Endometrium (tissue), 2 donors: ENCODE data around the gene EBI3.
"Not testable (repeated sequence)": the region's sequence is repeated elsewhere in the genome, so short reads cannot be mapped to it uniquely, and the experiment has no call there.

Source experiments
- FAIRE-seq: peaks from 2 replicates; lab custom pipeline; 2012; peaks lifted over from hg19 to GRCh38; lab: Jason Lieb, UNC
- donor health status: control.
- donor health status: control.

The EBI3 gene

DNA sequence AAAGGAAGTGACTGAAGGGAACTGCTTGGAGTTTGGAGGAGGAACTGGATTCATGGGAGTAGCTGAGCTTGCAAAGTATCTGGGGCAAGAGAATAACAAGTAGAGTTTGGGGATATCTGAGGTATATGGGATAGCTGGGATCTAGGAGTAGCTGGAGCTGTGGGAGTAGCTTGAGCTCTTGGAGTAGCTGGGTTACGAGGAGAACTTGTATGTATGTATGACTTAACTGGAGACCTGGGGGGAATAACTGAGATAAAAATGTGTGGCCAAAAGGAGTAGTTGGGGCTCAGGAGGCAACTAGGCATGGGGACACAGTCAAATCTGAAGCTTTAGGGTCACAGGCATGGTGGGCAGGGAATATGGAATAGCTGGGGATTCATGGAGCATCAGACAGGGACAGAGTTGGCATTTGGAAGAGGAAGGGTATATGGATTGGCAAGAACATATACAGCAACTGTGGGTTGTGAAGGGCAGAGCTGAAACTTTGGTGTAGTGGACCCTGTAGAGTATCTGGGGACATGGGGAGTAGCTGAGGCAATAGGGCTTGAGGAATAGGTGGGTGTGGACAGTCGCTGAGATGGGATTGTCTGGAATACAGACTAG is 28.3 kb upstream of the EBI3 start:
- no peak for FAIRE-seq

DNA sequence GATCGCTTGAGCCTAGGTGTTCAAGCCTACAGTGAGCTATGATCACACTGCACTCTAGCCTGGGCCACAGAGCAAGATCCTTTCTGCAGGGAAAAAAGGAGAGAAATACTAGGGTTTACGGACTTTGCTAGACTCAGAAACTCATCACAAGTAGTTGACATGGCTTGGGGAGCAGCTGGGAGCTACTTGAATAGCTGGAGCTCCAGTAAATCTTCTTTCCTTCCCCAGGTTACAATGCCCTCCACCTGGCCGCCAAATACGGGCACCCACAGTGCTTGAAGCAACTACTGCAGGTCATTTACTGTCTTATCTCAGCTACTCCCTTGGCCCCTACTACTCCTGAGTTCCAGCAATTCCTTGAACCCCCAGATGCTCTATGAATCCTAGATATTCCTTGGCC is 27.5 kb upstream of the EBI3 start:
- FAIRE-seq, result no peak

DNA sequence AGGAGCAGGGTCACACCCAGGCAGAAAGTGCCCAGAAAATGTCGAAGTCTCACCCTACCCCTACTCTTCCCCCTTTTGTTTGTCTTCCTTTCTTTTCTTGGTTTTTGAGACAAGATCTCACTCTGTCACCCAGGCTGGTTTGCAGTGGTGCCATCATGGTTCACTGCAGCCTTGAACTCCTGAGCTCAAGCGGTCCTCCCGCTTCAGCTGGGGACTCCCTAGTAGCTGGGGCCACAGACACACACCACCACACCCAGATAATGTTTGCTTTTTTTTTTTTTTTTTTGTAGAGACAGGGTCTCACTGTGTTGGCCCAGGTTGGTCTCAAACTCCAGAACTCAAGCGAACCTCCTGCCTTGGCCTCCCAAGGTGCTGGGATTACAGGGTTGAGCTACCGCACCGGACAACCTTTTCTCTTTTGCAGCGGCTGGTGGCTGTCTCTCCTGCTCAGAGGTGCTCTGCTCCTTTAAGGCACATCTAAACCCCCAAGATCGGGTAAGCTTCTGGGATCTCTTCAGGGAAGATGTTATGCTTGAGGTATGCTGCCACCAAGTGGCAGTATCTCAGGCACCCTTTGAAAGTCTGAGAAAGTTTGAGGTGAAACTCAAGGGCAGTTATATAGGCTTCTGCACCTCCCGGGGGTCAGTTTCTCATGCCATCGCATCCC is 22.4 kb upstream of the EBI3 start:
- no peak for FAIRE-seq

DNA sequence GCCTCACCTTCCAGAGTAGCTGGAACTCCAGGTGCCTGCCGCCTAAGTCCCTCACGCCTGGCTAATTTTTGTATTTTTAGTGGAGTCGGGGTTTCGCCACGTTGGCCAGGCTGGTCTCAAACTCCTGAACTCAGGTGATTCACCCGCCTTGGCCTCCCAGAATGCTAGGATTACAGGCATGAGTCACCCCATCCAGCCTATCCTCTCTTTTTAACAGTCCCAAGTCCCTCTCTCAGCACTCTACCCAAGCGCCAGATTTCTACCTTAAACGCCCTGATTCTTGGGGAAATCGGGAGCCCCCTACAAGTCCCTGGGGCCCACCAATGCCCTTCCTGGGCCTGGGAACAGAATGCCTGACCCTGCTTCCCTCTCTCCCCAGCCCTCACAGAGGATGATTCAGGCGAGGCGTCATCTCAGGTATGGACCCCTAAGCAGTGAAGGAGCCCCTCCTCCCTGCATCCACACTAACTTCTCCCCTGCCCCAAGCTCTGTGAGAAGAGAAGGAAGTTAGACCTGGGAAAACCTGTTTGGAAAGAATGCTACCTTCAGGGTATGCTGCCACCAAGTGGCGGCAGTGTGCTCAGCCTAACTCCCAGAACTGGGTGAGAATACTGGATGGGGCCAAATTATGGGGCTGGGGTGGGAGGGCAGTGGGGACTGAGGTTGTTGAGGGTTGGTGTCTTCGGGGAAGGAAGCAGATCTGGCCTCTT is 20.8 kb upstream of the EBI3 start:
- no peak for FAIRE-seq

DNA sequence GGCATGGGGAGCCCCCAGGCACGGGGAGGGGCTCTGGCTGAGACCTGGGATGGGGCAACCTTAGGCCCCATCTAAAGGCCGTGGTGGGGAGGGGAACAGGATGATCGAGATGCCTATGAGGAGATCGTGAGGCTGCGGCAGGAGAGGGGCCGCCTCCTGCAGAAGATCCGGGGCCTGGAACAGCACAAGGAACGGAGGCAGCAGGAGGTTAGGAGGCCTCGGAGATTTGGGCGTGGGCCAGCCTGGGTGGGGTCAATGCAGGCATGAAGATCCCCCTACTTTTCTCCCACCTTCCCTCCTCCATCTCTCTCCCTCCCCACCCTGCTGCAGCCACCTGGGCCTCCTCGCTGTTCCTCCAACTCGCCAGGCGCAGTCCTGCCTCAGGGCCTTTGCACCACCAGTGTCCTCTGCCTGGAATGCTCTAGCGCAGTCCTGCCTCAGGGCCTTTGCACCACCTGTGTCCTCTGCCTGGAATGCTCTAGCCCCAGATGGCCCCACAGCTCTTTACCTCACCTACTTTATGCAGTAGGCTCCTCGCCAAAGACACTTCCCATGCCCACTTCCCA is 19.1 kb upstream of the EBI3 start:
- no peak for FAIRE-seq

DNA sequence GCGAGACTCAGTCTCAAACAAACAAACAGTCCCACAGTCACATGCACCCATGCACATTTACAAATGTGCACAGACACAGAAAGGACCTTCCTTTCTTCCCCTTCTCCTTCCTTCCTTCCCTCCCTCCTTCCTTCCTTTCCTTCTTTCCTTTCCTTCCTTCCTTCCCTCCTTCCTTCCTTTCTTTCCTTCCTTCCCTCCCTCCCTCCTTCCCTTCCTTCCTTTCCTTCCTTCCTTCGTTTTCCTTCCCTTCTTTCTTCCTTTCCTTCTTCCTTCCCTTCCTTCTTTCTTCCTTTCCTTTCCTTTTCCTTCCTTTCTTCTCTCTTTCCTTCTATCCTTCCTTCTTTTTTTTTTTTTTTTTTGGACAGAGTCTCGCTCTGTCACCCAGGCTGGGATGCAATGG is 16.2 kb upstream of the EBI3 start:
- FAIRE-seq, result no peak

DNA sequence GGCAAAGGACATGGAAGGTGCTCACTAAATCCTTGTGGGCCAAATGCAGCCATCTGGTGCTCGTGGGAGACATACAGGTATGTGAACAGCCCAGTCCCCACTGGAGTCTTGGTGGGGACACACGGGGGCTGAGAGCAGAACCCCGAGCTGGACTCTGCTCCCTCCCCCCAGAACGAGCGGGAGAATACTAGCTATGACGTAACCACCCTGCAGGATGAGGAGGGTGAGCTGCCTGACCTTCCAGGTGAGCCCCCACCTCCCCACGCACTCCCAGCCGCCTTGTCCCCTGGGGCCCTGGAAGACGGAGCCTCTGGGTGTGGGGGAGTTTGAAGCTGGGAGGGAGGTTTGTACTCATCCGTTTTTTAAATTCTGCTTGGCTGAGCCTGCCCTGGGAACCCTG is 13.5 kb upstream of the EBI3 start:
- FAIRE-seq, result no peak

DNA sequence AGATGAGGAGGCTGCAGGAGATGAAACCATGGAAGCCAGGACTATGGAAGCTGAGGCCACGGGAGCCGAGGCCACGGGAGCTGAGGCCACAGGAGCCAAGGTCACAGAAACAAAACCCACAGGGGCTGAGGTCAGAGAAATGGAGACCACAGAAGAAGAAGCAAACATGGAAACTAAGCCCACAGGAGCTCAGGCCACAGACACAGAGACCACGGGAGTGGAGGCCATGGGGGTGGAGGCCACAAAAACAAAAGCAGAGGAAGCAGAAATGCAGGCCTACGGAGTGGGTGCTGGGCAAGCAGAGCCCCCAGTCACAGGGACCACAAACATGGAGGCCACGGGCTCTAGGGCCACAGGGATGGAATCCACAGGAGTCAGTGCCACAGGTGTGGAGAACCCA is 12.5 kb upstream of the EBI3 start:
- no peak for FAIRE-seq

DNA sequence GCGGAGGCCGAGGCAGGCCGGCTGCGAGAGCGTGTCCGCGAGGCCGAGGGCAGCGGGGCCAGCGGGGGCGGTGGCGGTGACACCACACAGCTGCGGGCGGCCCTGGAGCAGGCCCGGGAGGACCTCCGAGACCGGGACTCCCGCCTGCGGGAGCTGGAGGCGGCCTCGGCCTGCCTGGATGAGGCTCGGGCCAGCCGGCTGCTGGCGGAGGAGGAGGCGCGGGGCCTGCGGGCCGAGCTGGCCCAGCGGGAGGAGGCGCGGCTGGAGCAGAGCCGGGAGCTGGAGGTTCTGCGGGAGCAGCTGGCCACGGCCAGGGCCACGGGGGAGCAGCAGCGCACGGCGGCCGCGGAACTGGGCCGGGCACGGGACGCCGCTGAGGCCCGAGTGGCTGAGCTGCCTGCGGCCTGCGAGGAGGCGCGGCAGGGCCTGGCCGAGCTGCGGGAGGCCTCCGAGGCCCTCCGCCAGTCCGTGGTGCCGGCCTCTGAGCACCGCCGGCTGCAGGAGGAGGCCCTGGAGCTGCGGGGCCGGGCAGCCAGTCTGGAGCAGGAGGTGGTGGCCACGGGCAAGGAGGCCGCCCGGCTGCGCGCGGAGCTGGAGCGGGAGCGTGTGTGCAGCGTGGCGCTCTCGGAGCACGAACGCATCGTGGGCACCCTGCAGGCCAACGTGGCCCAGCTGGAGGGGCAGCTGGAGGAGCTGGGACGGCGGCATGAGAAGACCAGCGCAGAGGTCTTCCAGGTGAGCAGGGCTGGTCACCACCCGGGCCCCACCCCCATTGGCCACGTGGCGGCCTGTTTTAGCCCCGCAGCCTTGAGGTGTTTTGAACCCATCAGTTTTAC is 11.7 kb upstream of the EBI3 start:
- FAIRE-seq, result no peak

DNA sequence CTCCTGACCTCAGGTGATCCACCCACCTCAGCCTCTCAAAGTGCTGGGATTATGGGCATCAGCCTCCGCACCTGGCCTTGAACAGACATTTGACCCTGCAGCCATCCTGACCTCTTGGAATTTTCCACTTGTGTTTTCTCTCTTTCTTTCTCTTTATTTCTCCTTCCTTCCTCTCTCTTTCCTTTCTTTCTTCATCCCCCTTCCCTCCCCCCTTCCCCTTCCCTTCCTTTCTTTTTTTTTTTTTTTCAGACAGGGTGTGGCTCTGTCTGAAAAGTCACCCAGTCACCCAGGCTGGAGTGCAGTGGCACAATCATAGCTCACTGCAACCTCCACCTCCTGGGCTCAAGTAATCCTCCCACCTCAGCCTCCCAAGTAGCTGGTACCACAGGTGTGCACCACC is 10.8 kb upstream of the EBI3 start:
- not testable (repeated sequence) for FAIRE-seq

DNA sequence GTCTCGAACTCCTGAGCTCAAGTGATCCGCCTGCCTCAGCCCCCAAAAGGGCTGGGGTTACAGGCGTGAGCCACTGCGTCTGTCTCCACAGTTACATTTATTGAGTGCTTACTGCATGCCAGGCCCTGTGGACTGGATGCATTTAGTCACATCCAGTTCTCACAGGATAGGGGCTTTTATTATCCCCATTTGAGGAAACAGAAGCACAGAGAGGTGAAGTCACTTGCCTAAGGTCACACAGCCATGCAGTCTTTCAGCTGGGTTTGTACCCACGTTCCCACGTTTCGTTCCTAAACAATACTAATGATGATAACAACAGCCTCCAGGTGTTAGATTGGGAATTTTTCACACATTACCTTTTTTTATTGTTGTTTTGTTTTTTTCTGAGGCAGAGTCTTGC is 9.1 kb upstream of the EBI3 start:
- FAIRE-seq, result no peak

DNA sequence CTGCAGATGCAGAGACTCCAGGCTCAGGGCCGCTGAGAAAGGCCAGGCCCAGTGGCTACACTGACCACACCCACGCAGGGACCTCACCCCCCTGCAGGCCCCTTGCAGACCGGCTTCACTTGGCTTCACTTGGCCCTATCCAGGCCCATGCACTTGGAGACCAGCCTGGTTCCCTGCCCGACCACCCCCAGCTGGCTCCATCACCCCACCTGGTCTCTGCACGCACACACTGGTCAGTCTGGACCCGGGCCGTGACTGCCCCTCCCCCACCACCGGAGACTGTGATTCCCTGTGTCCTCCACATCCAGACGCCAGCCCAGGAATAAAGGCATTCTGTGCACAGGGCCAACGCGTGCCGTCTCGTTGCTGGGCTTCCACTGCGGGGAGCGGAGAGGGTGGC is 4.9 kb upstream of the EBI3 start:
- FAIRE-seq, result no peak

DNA sequence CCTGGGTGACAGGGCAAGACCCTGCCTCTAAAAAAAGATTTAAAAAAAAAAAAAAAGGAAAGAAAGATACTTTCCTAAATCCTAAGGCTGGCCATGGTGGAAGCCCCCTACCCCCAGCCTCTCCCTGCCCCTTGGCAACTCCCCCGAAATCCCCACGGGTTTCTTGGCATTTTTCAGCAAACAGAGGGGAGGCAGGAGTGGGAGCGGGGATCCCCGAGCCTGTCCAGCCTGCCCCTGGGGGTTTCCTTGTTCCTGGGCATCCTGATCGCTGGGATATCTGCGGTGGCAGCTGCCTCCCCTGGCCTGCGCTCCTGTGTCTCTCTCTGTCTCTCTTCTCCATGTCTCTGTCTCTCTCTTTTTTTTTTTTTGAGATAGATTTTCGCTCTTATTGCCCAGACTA is 3.4 kb upstream of the EBI3 start:
- no peak for FAIRE-seq

DNA sequence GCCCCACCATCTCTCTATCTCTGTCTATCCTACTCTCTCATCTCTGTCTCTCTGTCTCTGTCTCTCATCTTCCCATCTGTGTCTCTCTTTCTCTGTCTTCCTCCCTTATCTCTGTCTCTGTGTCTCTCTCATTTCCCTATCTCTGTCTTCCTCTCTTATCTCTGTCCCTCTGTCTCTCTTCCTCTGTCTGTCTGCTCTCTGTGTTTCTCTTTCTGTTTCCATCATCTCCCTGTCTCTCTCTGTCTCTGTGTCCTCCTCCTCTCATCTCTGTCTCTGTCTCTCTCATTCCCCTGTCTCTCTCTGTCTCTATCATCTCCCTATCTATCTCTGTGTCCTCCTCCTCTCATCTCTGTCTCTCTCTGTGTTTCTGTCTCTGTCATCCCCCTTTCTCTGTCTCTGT is 1.6 kb upstream of the EBI3 start:
- no peak for FAIRE-seq

DNA sequence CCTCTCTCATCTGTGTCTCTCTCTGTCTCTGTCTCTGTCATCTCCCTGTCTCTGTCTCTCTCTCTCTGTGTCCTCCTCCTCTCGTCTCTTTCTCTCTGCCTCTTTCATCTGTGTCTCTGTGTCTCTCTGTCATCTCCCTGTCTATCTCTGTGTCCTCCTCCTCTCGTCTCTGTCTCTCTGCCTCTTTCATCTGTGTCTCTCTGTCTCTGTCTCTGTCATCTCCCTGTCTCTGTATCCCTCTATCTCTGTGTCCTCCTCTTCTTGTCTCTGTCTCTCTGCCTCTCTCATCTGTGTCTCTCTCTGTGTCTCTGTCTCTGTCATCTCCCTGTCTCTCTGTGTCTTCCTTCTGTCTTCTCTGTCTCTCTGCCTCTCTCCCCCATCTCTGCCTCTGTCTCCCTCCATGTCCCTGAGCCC is 551 bp upstream of the EBI3 start:
- no peak for FAIRE-seq

DNA sequence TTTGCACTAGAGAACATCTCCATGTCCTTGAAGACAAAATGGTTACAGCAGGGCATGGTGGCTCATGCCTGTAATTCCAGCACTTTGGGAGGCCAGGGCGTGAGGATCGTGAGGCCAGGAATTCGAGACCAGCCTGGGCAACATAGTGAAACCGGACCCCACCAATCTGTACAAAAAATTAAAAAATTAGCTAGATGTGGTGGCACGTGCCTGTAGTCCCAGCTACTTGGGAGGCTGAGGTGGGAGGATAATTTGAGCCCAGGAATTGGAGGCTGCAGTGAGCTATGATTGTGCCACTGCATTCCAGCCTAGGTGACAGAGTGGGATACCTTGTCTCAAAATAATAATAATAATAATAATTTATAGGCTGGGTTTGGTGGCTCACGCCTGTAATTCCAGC is 914 bp downstream of the EBI3 start:
- not testable (repeated sequence) for FAIRE-seq

DNA sequence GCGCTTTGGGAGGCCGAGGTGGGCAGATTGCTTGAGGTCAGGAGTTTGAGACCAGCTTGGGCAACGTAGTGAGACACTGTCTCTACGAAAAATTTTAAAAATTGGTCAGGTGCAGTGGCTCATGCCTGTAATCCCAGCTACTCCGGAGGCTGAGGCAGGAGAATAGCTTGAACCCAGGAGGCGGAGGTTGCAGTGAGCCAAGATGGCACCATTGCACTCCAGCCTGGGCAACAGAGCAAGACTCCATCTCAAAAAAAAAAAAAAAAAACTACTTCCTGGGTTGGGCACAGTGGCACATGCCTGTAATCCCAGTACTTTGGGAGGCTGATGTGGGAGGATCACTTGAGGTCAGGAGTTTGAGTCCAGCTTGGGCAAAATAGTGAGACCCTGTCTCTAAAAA is 2.2 kb downstream of the EBI3 start:
- FAIRE-seq, result not testable (repeated sequence)

DNA sequence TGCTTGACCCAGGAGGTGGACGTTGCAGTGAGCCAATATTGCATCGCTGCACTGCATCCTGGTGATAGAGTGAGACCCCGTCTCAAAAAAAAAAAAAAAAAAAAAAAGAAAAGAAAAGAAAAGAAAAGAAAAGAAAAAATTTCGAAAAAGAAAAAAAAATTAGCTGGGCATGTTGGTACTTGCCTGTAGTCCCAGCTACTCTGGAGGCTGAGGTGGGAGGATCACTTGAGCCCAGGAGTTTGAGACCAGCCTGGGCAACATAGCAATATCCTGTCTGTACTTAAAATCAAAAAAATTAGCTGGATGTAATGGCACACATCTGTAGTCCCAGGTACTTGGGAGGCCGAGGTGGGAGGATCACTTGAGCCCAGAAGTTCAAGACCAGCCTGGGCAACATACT is 2.8 kb downstream of the EBI3 start:
- not testable (repeated sequence) for FAIRE-seq

DNA sequence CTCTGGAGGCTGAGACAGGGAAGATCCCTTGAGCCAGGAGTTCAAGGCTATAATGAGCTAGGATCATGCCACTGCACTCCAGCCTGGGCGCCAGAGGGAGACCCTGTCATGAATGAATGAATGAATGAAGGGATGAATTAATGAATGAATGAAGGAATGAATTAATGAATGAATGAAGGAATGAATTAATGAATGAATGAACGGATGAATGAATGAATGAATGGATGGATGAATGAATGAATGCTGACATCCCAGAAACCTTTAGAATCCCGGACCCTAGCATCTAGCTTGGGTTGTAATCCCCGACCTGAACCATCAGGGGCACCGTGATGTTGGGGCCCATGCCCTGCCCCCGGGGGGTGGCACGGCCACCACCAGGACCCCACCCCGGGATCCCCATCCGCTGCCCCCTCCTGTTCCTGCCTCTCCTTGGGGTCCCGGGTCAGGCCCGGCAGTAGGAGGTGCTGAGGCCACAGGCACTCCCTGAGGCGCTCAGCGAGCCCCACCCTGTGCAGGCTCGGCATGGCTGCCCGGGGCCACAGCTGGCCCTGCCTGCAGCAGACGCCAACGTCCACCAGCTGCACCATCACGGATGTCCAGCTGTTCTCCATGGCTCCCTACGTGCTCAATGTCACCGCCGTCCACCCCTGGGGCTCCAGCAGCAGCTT is 3.4 kb downstream of the EBI3 start:
- FAIRE-seq, result no peak

DNA sequence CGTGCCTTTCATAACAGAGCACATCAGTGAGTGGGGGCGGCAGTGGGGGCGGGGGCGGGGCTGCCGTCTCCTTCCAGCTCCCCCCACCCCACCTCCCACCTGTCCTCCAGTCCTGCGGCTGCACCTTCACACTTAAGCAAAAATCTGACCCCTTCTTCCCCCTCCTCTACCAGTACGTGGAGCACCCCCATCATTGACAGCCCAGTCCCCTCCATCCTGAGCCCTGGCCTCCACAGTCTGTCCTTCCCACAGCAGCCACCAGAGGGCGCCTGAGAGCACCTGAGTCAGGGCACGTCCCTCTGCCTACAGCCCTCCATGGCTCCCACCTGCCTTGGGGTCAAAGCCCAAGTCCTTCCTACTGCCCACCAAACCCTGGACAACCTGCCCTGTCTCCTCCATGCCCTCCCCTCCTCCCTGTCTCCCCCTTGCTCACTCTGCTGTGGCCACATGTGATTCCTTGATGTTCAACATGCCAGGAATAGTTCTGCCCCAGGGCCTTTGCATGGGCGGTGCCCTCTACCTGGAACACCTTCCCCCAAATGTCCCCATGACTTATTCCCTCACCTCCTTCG is 4.0 kb downstream of the EBI3 start:
- FAIRE-seq, result no peak

DNA sequence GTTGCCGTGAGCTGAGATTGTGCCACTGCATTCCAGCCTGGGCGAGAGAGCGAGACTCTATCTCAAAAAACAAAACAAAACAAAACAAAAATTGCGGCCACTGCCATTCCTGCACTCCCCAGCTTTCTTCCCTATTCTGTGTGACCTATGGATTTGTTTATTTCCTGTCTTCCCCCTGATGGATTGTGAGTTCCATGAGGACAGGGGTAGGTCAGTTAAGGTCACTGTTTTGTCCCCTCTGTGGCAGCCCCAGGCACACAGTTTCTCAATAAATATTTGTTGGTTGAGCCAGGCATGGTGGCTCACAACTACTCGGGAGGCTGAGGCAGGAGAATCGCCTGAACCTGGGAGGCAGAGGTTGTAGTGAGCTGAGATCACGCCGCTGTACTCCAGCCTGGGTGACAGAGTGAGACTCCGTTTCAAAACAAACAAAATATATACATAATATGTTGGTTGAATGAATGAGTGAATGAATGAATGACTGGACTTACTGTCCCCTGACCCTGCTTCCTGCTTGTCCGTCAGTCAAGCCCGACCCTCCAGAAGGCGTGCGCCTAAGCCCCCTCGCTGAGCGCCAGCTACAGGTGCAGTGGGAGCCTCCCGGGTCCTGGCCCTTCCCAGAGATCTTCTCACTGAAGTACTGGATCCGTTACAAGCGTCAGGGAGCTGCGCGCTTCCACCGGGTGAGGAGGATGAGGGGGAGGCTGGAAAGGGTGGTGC is 5.0 kb downstream of the EBI3 start:
- FAIRE-seq, result no peak
